Measurements from ENCODE around the gene PVRIG. TPM values are rescaled to one million over a fixed set of nuclear protein-coding genes. Genes with fewer than 3 reads are reported as not detected.

The PVRIG gene
- total and polyA plus RNA-seq, 9 of the 15 experiments (the other 6 are each of a cell fraction or from before 2014, with no cell fraction given): 0.16 to 0.64 TPM; not detected in 7

GRCh38 chr7:100174582-100174981 is 45.2 kb upstream of the PVRIG start (continued):
- TF ChIP-seq ZC3H4 (CRISPR knock-in tag; IDR thresholded peaks at IDR 0.05; ENCODE audit: borderline replicate concordance): no peak
- TF ChIP-seq FOS (IDR thresholded peaks at IDR 0.05; ENCODE audit: extremely low read depth, insufficient read length): no peak
- no peak for TF ChIP-seq EHMT2 (IDR thresholded peaks at IDR 0.05)

- no peaks in the 10 kb centered on the region for H3K27me3 ChIP-seq (ENCODE audit: control insufficient read depth in 2 of 2, insufficient read depth in 2 of 2, low read length in 2 of 2)
- no peak for TF ChIP-seq ADNP (tag; IDR thresholded peaks at IDR 0.05)
- TF ChIP-seq ZC3H11A (IDR thresholded peaks at IDR 0.05; ENCODE audit: low read depth, low read length): no peak
- no peak for TF ChIP-seq ZNF282 (CRISPR knock-in tag; IDR thresholded peaks at IDR 0.05)
- no peak for TF ChIP-seq FOXJ2 (tag; IDR thresholded peaks at IDR 0.05)
- no peak for TF ChIP-seq PHB (CRISPR knock-in tag; IDR thresholded peaks at IDR 0.05)
- no peak for TF ChIP-seq SLC30A9 (CRISPR knock-in tag; IDR thresholded peaks at IDR 0.05)
- TF ChIP-seq YBX1 (IDR thresholded peaks at IDR 0.05): no peak
- no peak for TF ChIP-seq ZNF717 (CRISPR knock-in tag; IDR thresholded peaks at IDR 0.05)
- no peak for TF ChIP-seq CTCF (IDR thresholded peaks at IDR 0.05 in 2 of 3, conservative IDR thresholded peaks at IDR 0.05 in 1 of 3; ENCODE audit: insufficient read depth in 2 of 3, low read depth in 1 of 3, low read length in 3 of 3)
- peak overlapping the region in 1 of 2 experiments; percentile 76; a peak in 2 of 4 replicates for H3K9ac ChIP-seq (ENCODE audit: insufficient read depth in 1 of 2, low read depth in 2 of 2, low read length in 2 of 2)
- no peak overlapping the region for H3K4me2 ChIP-seq (ENCODE audit: insufficient read depth, low read length)
- in situ Hi-C loops (cut with MboI) (no loop called here), intact Hi-C loops (cut with micrococcal nuclease) (no loop called here)
- 0 out of 2 replicates have a peak, but pooled peaks cover 4% of the 10 kb centered on the region for H4K20me1 ChIP-seq (replicated peaks; ENCODE audit: control insufficient read depth, insufficient read depth, low read length)
- BruUV-seq (replicated peaks): no TSS peak
- no peak for ATAC-seq
- no peaks in the 10 kb centered on the region for H3K36me3 ChIP-seq (ENCODE audit: control insufficient read depth, insufficient read depth, low read length)
- H2AFZ ChIP-seq (ENCODE audit: low read depth, low read length): no peak overlapping the region
- H3K79me2 ChIP-seq (ENCODE audit: control insufficient read depth, insufficient read depth, low read length): no peaks in the 10 kb centered on the region
- no peaks in the 10 kb centered on the region for H3K9me3 ChIP-seq (replicated peaks; ENCODE audit: control insufficient read depth, insufficient read depth, low read depth, low read length)
- H3K27ac ChIP-seq (ENCODE audit: extremely low read depth, low read depth, low read length): no peak overlapping the region
- 78% methylated on average over 14 of the region's 14 CpGs for WGBS (ENCODE audit: insufficient coverage, low coverage, missing lambda C conversion rate)
- POLR2A ChIA-PET: interaction anchor here (0.6 to 1.3 kb wide), 3 partner anchors 8 to 17 kb away, joined by 3 read pairs; partner anchors contain the start of gene TRAPPC14
- peaks cover 12 to 48% of the 10 kb centered on the region in 2 experiments; a peak in 4 of 5 replicates for H3K4me1 ChIP-seq (replicated peaks in 1 of 2; ENCODE audit: control insufficient read depth in 2 of 2, insufficient read depth in 2 of 2, low read length in 2 of 2)
- FAIRE-seq: no peak
- no peak for DNase-seq (ENCODE audit: extremely low read depth in 1 of 4, low spot score in 3 of 4)
- CTCF ChIA-PET (ENCODE audit: low intra/inter-chr PET ratio): no interaction called here
- no peak overlapping the region for H3K4me3 ChIP-seq
- H3K9me1 ChIP-seq (ENCODE audit: control insufficient read depth, insufficient read depth, low read length): no peaks in the 10 kb centered on the region
Measured at GRCh38 chr7:100175296-100175935, 44.3 kb upstream of the PVRIG start.

Data from K562 (cell line).